Glutamatergic neuron (in vitro differentiated cells): ENCODE measurements around the gene KCNH5. TPM values are rescaled to one million over a fixed set of nuclear protein-coding genes. Genes with fewer than 3 reads are reported as not detected.

ENCODE experiments used
- DNase-seq: peaks from one replicate; pipeline ENCODE4 v3.0.0; 2022
- H3K27ac Mint-ChIP-seq: one replicate; pipeline ENCODE4 v1.8.0; 2020; ENCODE audit warnings: mild to moderate bottlenecking, mixed read lengths, inconsistent platforms; ENCODE audit not compliant: unreplicated experiment
- H3K27me3 Mint-ChIP-seq: one replicate; pipeline ENCODE4 v1.8.0; 2020; ENCODE audit warnings: mild to moderate bottlenecking, moderate library complexity, mixed read lengths, inconsistent platforms; ENCODE audit not compliant: unreplicated experiment
- H3K36me3 Mint-ChIP-seq: one replicate; pipeline ENCODE4 v1.8.0; 2020; ENCODE audit warnings: mild to moderate bottlenecking, mixed read lengths, inconsistent platforms; ENCODE audit not compliant: unreplicated experiment
- H3K4me1 Mint-ChIP-seq: one replicate; pipeline ENCODE4 v1.8.0; 2020; ENCODE audit warnings: mild to moderate bottlenecking, low read depth, mixed read lengths, inconsistent platforms; ENCODE audit not compliant: unreplicated experiment
- H3K4me3 Mint-ChIP-seq: one replicate; pipeline ENCODE4 v1.8.0; 2020; ENCODE audit warnings: mild to moderate bottlenecking, mixed read lengths, inconsistent platforms; ENCODE audit not compliant: unreplicated experiment
- H3K9me3 Mint-ChIP-seq: one replicate; pipeline ENCODE4 v1.8.0; 2020; ENCODE audit warnings: mild to moderate bottlenecking, moderate library complexity, mixed read lengths, inconsistent platforms; ENCODE audit not compliant: unreplicated experiment
- CTCF ChIP-seq: fragments of 200-600 bp; sonication (generic); IDR thresholded peaks from one replicate; pipeline ENCODE4 v1.5.0; 2021; ENCODE audit not compliant: partially characterized antibody, unreplicated experiment
- total RNA-seq: library from RNA; stranded (reverse); fragmentation: NEBNext Ultra II Directional; extraction: Animal tissue kit (Norgen Biotek cat#: 25700); gene quantifications from one replicate; pipeline ENCODE4 v1.2.1, GENCODE V29; 2021; ENCODE audit not compliant: unreplicated experiment

Gene KCNH5
- total RNA-seq, 1 donor from 2014 or later = 0.32 TPM

GRCh38 chr14:62691647-62692489 lies 353.4 kb downstream of the KCNH5 start:
- H3K4me1 Mint-ChIP-seq = no peaks in the 10 kb centered on the region
- peaks cover 2% of the 10 kb centered on the region for H3K9me3 Mint-ChIP-seq
- H3K27ac Mint-ChIP-seq = no peak overlapping the region
- no peak overlapping the region for H3K4me3 Mint-ChIP-seq
- TF ChIP-seq CTCF = no peak
- H3K36me3 Mint-ChIP-seq = no peaks in the 10 kb centered on the region
- peaks cover 2% of the 10 kb centered on the region for H3K27me3 Mint-ChIP-seq
- DNase-seq = no peak

GRCh38 chr14:62689733-62690132 lies 355.5 kb downstream of the KCNH5 start:
- DNase-seq = no peak
- Mint-ChIP-seq H3K4me1 (no peaks in the 10 kb centered on the region), H3K4me3 (no peak overlapping the region), H3K27me3 (peaks cover 2% of the 10 kb centered on the region), H3K9me3 (peaks cover 2% of the 10 kb centered on the region), H3K27ac (no peak overlapping the region), H3K36me3 (no peaks in the 10 kb centered on the region)
- no peak for TF ChIP-seq CTCF

- Mint-ChIP-seq H3K27ac (no peak overlapping the region), H3K4me1 (no peaks in the 10 kb centered on the region), H3K27me3 (peaks cover 2% of the 10 kb centered on the region), H3K4me3 (no peak overlapping the region), H3K36me3 (no peaks in the 10 kb centered on the region), H3K9me3 (peaks cover 2% of the 10 kb centered on the region)
- DNase-seq = no peak
- TF ChIP-seq CTCF = no peak
These were observed 357.4 kb downstream of the KCNH5 start for GRCh38 chr14:62687818-62688217.

- Mint-ChIP-seq H3K9me3 (peaks cover 2% of the 10 kb centered on the region), H3K36me3 (no peaks in the 10 kb centered on the region), H3K4me3 (no peak overlapping the region), H3K27me3 (peaks cover 5% of the 10 kb centered on the region), H3K27ac (no peak overlapping the region), H3K4me1 (no peaks in the 10 kb centered on the region)
- TF ChIP-seq CTCF = no peak
- no peak for DNase-seq
These were observed 360.9 kb downstream of the KCNH5 start for GRCh38 chr14:62684376-62684775.

- no peak for TF ChIP-seq CTCF
- no peaks in the 10 kb centered on the region for H3K9me3 Mint-ChIP-seq
- H3K4me1 Mint-ChIP-seq = no peaks in the 10 kb centered on the region
- H3K27ac Mint-ChIP-seq = no peak overlapping the region
- no peak for DNase-seq
- H3K4me3 Mint-ChIP-seq = no peak overlapping the region
- no peaks in the 10 kb centered on the region for H3K36me3 Mint-ChIP-seq
- H3K27me3 Mint-ChIP-seq = peaks cover 3% of the 10 kb centered on the region
These were observed 363.1 kb downstream of the KCNH5 start for GRCh38 chr14:62682208-62682607.
